Body of pancreas (tissue), 4 donors: Measurements from ENCODE around the gene HMGB4.

Experiments
- POLR2A ChIP-seq, 3 donors: fragments of 450-650 bp; IDR thresholded peaks; one replicate each; pipeline ENCODE4 v1.6.1; 2016; ENCODE audit warnings: antibody characterized with exemption in 3 of 3, mild to moderate bottlenecking in 2 of 3
- TF ChIP-seq, protein P1 (sequence below), 7 experiments: fragments of 450-650 bp in 4 of 7; fragments of 200-600 bp in 3 of 7; sonication (generic) in 3 of 7; IDR thresholded peaks; one replicate each; pipeline ENCODE4 v1.5.1; 2016 to 2019; ENCODE audit warnings: antibody characterized with exemption in 7 of 7

DNA sequence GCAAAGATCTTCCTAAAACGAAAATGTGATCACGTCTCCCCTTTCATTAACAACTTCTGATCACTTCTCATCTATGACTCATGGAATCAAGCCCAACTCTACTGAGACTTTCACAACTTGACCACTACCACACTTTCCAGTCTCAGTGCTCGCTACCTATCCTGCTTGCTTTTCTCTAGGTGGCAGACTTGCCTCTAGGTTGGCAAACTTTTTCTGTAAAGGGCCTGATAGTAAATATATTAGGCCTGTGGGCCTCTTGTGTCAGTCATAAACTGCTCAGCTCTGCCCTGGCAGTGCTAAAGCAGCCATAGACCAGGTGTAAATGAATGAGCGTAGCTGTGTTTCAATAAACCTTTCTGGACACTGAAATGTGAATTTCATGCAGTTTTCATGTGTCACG lies 21.5 kb upstream of the HMGB4 start:
- TF ChIP-seq, protein P1, sequence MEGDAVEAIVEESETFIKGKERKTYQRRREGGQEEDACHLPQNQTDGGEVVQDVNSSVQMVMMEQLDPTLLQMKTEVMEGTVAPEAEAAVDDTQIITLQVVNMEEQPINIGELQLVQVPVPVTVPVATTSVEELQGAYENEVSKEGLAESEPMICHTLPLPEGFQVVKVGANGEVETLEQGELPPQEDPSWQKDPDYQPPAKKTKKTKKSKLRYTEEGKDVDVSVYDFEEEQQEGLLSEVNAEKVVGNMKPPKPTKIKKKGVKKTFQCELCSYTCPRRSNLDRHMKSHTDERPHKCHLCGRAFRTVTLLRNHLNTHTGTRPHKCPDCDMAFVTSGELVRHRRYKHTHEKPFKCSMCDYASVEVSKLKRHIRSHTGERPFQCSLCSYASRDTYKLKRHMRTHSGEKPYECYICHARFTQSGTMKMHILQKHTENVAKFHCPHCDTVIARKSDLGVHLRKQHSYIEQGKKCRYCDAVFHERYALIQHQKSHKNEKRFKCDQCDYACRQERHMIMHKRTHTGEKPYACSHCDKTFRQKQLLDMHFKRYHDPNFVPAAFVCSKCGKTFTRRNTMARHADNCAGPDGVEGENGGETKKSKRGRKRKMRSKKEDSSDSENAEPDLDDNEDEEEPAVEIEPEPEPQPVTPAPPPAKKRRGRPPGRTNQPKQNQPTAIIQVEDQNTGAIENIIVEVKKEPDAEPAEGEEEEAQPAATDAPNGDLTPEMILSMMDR (IDR thresholded peaks at IDR 0.05): no peak
- no peak for TF ChIP-seq POLR2A (IDR thresholded peaks at IDR 0.05)
